Amniotic epithelial cell (primary cell): ENCODE results near the gene GRAP.

ENCODE experiments used
- DNase-seq: peaks from one replicate; pipeline ENCODE4 v3.0.0-alpha.2; 2010; ENCODE audit warnings: low read depth

GRAP gene

DNA sequence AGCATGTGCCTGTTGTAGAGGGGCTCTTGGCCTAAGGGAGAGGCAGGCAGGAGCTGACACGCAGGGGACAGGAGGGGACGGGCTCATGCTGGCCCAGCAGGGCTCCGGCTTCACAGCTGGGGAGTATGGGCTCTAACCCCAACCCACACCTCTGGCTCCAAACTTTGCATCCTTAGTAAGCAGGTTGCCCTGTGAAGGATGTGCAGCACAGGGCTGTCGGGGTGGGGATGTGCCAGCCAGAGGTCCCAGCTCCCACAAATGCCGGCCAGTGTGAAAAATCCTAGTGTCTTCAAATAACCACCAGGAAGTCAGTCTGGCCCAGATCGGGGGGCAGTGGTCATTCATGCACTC lies 28.2 kb downstream of the GRAP start:
- no peak for DNase-seq

DNA sequence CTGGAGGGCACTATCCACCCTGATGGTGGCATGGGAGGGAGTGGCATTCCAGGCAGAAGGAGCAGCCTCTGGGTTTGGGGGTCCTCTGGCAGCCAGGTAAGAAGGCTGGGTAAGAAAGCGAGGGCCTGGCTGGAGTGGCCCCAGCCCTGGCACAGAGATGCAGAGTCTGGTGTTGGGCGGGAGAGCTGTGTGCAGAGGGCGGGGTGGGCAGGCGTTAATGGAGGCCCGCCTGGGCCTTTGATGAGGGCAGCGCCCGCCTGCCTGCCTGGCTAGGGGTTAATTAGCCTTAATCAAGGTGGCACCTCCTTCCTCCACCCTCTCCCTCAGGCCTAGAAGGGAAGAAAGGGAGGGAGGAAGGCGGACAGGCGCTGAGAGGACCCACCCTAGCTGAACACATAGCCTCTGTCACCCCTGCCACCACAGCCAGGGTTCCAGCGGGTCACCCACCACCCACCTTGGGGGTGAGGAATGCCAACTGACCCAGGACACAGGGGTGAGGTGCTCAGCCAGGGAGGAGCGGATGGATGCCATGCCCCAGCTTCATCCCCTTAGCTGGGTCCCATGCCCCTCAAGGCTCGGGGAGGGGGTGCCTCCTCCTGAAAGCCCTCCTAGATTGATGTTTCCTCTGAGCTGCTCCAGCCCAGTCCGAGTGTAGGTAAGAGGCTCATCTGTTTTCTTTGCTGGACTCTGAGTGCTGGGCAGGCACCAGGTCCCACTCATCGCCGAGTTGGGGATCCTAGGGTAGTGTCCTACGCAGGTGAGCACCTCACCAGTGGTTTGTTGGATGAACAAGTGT lies 28.8 kb downstream of the GRAP start:
- no peak for DNase-seq

DNA sequence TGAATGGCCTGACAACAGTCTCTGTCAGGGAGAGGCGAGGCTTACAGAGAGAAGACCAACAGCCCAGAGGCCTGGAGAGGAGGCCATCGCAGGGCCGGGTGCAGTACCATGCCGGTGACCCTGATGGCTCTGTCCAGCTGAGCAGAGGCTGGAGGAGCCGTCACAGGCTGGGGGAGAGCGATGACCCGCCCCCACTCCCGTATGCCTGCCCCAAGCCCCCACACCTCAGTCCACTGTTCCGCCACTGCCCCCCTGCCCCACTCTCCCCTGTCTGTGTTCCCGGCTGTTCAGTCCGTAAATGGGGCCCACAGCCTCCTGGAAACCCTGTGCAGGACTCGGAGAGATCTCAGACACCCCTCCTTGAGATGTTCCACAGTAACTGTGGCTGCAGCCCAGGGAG lies 29.4 kb downstream of the GRAP start:
- no peak for DNase-seq

DNA sequence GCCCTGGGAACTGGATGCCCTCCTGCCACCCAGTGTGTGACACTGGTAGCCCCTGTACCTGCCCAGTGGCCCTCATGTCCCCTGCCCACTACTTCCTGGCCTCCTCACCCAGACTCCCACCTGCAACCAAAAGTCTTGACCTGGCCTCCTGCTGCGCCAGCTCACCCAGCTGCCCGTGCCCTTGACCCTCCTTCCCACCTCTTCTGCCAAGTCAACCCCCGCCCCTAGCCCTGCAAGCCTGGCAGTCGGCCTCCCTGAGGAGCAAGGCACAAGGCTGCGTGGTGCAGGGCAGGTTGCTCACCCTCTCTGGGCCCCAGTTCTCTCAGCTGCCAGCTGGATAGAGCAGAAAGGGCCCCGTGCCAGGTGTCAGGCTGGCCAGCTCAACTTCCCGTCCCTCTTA lies 29.9 kb downstream of the GRAP start:
- no peak for DNase-seq

DNA sequence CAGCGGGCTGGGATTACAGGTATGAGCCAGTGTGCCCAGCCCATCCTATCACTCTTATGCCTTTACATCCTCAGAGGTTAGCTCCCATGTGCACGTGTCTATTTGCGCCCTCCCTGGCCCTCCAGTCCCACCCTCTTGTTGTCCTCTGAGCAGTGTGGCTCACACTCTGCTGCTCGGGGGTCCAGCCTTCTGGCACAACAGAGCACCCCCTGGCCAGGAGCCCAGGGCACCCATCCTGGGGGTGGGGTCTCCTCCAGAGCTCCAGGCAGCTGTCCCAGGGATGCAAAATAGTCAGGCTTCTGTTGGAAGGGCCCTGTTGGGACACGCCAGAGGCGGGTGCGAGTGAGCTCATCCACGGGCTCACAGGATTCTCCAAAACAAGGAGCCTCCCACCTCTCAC lies 30.5 kb downstream of the GRAP start:
- no peak for DNase-seq

DNA sequence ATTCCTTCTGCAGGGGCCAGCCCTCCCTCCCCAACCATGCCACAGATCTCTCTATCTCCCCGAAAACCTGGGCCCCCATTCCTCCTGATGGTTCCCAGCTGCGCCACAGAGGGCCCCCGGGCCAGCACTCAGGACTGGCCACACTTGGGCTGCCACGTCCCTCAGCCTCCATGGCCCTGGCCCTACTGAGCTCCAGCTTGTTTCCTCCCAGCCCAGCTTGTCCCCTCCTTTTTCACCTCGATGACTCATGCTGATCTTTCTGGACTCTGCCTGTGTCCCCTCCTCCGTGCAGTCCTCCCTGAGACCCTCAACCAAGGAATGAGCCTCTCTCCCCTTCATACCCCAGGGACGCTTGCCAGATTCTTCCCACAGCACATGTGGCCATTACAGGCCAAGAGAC lies 31.3 kb downstream of the GRAP start:
- no peak for DNase-seq

DNA sequence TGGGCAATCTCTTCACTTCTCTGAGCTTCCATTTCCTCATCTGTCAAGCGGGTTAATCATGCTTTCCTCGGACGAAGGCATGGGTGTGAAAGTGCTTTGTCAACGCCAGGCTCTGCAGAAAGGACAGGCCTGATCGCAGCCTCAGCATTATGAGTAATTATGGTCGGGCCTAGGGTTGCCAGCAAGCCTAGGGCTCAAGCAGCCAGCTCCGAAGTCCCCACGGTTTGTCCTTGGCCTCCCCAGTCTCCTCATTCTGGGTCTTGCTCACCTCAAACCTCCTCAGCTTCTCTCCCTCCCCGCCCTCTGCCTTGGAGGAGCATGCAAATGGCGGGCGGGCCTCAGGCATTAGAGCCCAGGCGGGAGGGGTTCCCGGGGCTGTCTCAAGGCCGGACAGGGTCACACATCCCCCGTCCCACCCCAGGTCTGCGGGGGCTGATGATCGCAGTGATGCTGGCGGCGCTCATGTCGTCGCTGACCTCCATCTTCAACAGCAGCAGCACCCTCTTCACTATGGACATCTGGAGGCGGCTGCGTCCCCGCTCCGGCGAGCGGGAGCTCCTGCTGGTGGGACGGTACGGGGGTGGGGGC lies 32.0 kb downstream of the GRAP start:
- DNase-seq = peak; percentile 15

DNA sequence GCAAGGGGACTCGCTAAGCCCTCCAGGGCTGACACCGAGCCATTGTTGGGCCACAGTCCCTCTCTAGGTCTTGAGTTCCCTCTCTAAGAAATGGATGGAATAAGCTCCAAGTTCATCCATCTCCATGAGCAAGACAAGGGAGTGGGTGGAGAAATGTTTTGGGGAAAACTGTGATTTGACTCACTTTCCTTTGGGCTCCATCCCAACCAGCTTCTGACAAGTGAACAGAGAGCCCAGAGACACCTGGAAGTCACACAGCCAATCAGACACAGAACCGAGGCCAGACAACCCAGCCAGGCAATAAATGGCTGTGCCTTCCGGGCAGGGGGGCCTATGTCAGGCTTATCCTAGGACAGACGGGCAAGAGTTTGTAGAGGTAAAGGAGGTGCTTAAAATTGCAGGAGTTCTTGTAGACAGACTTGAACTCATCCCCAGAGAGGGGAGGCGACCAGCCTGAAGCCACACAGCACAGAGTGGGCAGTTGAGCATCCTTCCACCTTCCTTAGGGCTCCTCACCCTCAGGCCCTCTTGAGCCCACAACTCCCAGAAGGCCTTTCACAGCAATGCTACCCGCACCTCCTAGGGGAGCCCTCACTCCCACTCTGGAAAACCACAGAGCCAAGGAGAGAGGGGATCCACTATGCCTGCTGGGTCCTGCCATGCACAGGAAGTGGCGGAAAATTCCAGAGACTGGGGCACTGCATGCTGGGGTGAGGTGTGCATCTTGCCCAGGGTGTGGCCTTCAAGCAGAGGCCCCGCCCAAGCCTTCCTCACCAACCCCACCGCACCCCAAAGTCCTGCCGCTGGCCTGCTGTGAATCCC lies 32.7 kb downstream of the GRAP start:
- no peak for DNase-seq

DNA sequence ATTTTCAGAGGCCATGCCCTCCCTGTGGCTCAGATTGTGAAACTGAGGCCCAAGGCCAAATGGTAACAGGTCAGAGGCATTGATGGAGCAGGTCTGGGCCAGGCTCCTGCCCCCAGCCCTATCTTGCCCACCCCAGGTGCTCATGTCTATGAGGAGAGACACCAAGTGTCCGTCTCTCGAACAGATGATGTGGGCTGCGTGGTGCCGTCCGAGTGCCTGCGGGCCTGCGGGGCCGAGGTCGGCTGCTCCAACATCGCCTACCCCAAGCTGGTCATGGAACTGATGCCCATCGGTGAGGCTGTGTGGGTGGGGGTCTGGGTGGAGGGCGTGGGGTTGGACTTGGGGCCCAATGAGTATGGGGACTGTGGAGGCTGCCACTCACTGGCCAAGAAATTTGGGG lies 33.5 kb downstream of the GRAP start:
- no peak for DNase-seq

DNA sequence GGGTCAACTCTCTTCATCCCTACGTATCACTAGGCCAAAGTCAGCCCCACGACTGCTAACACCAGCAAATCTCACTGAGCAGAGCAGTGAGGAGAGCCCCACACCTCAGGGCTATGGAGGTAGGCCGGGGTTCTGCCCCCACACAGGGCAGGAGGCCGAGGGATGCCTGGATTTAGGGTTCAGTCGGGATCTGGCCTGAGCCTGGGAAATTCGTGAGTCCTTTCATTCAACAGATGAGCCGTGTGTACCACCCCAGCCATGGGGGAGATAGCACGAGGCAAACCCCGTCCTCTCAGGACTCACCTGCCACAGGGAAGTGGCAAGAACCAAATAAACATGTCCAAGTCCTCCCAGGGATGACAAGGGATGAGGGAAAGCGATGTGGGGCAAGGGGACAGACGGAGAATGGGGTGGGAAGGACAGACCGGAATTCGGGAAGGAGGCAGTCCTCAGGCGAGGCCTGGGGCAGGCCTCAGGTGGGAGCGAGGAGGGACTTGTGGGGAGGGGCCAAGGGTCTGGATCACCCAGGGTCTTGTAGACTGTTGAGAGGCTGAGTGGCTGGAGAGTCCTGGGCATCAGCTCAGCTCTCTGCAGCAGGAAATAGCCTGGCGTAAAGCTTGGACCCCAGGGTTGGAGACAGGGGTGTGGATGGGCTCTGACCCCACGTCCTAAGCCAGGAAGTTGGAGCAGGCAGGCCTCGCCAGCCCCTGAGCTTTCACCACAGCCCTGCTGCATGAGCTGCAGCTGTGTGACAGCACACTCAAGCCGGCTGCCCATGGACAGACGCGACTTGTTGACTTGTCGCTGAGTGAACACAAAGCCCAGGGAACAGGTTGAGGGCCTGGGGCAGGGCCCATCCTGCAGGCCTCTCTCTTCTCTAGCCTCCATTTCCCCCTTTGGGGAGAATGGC lies 34.3 kb downstream of the GRAP start:
- no peak for DNase-seq

DNA sequence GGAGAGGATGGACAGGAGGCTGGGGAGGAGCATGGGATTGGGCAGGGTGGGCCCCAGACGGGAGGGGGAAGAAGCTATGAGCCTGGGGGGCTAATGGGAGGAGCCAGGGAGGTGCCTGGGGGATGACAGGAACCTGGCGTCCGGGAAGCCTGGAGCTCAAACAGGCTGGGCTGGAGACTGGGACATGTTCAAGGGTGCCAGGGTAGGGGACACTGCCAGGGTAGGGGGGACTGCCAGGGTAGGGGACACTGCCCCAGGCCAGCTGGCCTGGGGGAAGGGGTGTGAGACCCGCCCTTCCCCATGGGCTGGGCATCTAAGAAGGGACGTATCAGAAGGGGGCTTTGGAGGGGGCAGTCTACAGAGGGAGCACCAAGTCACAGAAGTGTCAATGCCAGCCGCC lies 35.2 kb downstream of the GRAP start:
- DNase-seq = no peak

DNA sequence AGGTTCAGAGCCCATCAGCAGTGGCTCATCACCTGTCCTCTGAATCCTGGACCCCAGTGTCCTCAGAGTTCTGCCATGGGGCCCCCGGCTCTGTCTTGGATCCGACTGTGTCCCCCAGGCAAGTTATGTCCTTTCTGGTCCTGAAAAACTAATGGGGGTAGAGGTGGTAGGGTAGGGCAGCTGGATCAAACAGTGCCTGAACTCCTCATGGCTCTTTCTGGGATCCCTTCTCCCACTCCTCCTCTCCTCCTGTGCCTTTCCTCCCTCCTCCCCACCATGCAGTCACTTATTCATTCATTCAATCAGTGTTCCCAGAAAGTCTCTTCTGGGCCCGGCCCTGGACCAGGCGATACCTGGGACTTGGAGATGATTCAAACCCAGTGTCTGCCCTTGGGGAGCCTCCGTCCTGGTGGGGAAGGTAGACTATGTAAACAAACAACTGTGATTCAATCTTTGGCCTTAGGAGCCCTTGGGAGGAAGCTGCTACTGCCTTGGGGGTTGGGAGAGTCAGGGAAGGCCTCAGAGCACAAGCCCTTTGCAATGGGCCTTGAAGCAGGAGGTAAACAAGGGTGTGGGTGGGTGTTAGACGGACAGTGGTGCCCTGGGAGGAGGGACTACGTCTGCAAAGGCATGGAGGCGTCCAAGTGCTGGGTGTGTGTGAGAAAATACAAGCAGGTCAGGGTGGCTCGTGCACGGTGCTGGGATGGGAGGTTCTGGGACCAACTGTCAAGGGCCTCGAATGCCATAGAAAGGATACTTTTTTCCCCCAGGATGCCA lies 35.8 kb downstream of the GRAP start:
- peak; percentile 82 for DNase-seq

DNA sequence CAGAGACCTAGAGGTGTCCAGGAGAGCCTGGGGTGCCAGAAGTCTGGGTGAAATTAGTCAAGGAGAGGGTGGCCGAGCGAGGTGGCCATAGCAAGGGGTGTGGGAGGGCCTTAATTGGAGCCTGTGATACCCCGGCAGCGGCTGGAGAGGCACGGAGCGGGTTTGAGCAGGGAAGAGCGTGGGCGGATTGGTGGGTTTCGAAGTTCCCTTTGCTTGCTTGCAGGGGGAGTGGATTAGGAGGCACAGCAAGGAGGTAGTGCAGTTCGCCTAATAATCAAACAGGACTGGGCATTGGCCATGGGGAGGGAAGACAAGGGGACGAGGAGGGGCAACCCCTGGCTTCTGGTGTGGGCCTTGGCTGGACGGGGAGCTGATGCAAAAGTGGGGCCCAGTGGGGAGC lies 36.8 kb downstream of the GRAP start:
- no peak for DNase-seq

DNA sequence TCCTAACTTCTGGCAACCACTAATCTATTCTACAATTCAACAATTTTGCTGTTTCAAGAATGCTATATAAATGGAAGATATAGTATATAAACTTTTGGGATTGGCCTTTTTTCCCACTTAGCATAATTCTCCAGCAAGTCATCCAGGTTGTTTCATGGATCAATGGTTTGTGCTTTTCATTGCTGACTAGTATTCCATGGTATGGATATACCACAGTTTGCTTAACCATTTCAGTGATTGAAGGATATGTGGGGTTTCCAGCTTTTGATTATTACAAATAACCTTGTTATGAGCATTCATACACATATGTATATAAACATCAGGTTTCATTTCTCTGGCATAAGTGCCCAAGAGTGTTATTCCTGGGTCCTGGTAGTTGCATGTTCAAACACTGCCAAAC lies 40.1 kb downstream of the GRAP start:
- no peak for DNase-seq

DNA sequence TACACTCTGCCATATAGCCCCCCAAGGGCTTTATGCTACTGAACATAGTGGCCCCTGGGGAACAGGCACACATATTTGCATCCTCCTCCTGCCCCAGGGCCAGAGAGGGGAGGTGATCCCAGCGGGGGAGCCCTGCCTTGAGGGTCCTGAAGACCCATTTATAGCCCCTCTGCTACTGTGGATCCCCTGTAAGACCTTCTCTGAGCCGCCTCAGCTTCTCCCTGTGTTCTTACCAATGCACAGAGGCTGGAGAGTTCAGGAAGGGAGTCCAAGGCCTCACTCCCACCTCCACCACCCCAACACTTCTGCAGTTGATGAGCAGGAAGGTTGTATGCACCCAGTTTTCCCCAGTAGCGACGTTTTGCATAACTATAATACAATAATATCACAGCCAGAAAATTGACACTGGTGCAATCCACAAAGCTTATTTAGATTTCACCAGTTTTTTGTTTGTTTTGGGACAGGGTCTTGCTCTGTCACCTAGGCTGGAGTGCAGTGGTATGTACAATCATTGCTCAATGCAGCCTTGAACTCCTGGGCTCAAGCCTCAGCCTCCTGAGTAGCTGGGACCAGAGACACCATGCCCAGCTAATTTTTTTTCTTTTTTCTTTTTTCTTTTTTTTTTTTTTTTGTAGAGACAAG lies 40.8 kb downstream of the GRAP start:
- DNase-seq = no peak

DNA sequence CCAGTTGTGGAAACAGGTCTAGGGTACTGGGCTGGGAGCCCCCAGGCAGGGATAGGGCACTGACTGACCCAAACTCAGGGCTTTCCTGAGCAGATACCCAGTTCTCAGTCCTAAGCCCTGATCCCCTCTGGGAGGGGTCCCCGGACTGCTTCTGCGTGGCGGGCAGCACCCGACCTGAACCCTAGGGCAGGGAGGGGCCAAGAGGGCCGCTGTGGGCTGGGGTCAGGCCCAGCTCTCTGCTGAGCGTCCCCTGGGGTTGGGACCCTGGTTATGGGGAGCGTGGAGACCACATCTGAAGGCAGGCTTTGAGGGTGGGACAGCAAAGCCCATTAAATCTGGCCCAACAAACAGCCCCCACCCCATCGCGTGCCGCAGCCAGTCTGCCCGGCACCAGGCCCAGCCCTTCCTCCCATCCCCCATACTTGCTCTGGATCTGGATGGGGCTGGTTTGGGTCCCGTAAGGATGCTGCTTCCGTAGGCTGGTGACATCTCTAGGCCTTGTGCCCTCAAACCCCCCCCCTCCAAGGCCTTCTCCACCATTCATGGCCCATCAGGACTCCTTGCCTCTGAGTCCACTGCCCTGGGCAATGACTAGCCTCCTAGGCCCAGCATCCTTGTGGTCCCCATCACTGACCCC lies 41.5 kb downstream of the GRAP start:
- DNase-seq = no peak

DNA sequence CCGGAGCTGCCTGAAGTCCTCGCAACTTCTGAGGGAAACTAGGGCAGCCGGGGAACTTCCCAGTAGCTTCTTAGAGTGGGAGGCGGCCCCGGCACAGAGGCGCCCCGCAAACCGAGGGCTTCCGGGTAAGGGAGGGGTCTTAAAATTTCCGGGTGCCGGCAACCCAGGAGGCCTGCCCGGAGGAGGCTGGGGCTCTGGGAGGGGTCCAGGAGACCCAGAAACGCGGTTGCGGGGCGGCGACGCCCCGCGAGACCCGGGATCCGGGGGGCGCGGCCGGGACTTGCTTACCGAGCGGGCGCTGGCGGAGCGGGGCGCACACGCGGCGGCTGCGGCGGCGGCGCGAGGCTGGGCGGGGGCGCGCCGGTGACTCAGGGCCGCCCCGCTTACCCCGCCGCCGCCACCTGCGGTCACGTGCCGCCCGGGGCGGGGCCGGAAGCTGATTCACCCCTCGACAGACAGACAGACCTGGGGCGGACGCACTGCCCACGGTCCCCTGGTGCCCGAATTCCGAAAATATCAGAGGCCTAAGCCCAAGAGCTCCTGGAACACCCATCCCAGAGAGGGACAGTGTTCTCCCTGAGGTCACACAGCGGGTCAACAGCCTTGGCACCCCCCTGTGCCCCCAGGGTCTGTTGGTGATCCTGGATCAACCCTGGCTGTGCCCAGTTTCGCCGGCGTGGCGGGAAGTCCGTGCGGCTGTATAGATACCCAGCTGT lies 42.2 kb downstream of the GRAP start, which contains the start of gene FAM83G:
FAM83G (minus strand) TSS at position 344 of the 716 bp plus-strand sequence. CDS start 723 bp downstream, outside the sequence.
- peak; percentile 63 for DNase-seq

DNA sequence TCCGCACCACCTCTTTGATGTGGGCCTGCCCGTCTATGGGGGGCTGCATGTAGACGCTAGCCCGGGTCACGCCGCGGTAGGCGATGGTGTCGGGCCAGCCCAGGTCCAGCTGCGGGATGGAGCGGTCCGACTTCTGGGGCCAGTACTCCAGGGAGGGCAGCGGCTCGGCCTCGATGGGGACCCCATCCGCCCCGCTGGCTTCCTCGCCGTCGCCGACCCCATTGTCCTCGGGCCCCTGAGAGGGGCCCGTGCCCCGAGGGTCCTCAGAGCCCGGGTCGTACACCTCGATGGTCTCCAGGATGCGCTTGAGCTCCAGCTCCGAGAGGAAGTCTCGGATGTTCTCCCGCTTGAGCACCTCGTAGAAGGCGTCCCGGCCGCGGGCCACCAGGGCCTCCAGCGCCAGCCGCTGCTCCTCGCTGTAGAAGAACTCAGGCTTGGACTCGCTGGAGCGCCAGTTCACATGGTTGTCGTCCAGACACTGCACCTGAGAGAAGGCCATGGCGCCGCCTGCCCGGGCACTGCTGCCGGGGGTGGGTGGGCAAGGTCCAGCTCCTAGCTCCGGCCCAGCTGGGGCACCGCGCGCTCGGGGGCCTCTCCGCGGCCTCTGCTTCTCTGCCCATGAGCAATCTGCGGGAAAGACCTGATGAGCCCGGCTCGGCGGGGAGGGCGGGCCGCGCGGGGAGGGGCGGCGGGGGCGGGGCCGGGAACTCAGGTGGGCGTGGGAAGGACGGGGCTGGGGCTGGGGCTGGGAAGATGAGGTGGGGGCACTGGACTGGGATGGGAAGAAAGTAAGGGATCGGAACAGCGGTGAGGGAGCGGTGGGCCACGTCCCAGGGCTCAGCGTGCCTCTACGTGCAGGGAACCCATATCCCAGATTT lies 43.0 kb downstream of the GRAP start:
- peak; percentile 24 for DNase-seq
